Measurements from ENCODE around the gene ACADSB. TPM values are rescaled to one million over a fixed set of nuclear protein-coding genes. Genes with fewer than 3 reads are reported as not detected.
A peak's percentile ranks its signal among the peaks of the same experiment; 100 is the strongest.

The ACADSB gene
- total RNA-seq, 1 donor from 2014 or later = 328 TPM

DNA sequence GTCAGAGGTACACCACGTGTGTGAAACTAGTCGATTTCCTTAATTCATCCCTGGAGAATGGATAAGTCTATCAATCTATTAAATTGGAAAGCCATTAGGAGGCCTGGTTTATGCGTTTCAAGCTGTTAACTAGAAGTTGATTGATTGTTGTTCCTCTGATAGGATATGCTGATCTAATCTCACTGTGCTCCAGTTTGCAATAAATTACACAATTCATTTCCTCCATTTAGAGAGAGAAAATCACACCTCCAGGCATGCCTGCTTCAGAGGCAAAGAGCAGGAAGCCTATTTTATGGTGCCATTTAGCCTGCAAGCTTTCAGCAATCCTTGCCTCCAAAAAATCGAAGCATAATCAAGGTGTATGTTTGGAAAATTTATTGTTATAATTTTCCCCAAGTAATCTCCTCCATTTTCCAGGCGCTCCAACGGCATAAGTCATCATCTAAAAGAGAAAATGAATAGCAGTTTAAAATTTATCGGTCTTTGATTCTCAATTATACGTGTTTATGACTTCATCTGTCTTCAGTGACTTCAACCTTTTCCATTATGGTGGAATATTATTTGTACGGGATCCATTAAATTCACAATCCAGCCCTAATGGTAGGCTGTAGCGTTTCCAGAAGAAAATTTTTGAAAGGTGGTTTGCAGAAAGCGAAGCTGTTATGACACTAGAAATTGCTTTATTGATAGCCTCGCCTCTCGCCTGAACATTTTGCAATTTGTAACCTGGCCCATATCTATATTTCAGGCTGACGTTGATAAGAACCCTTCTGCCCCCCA lies 84.0 kb downstream of the ACADSB start:
- DNase-seq (ENCODE audit: low spot score) (no peak), ATAC-seq (no peak)

DNA sequence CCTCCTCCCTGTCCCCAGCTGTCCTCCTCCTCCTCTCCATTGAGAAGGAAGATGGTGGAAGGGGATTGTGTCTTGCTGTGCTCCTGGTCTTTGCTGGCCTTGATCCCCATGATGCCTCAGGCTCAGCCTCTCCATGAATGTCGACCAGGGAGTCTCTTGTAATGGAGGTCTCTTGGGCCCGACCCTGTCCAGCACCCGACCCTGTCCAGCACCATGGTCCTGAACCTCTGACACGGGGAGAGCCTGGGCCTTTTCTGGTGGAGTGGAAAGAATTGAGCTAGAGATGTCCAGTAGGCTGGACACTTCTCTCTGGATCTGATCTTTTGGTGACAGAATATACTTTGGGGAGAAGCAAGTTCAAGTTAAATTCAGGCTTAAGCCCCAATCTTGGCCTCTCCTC lies 84.7 kb downstream of the ACADSB start:
- DNase-seq (ENCODE audit: low spot score) (no peak), ATAC-seq (no peak)

DNA sequence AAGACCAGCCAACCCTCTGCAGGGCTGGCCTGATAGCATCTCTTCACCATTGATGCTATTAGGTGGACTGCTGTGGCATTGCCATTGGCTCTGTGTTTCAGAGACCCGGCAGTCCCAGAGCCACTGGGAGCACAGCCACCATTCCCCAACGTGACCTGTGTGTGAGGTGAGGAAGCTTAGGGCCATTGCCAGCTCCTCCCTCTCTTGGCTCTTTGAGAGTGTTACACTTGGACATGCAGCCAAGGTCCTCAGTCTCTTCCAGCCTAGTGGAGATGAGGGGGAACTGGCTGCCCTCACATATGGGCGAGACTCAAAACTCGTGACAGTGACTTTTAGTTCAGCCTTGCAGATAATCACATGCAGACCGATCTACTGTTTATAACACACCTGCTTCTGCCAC lies 87.6 kb downstream of the ACADSB start:
- ATAC-seq (peak; percentile 53), DNase-seq (ENCODE audit: low spot score) (no peak)

DNA sequence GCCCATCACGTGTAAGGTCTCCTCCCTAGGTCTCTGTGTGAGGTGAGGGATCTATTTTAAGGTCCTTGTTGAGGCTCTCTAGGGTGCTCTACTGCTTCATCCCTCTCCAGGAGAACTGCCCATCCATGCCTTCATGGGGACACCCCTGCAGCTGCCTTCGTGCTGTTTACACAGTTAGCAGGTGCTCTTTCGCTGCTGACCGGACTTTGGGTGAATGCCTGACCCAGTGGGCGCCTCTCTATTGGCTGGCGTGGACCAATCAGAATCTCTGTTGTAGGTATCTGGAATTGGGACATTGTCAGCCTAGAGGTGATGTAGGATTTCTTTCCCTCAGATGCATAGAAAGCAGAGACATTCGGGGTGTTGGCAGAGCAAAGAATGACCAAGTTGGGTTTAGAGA lies 88.2 kb downstream of the ACADSB start:
- ATAC-seq = no peak
- DNase-seq (ENCODE audit: low spot score) = no peak

GRCh38 chr10:123100030-123100762 lies 91.4 kb downstream of the ACADSB start:
- DNase-seq (ENCODE audit: low spot score) (no peak), ATAC-seq (no peak)

- ATAC-seq = peak; percentile 45
These were observed 93.1 kb downstream of the ACADSB start for GRCh38 chr10:123101872-123102271.

GRCh38 chr10:123102673-123103072 lies 93.9 kb downstream of the ACADSB start:
- no peak for DNase-seq (ENCODE audit: low spot score)
- ATAC-seq = no peak

More at GRCh38 chr10:123101872-123102271, 93.1 kb downstream of the ACADSB start:
- no peak for DNase-seq (ENCODE audit: low spot score)

- DNase-seq (ENCODE audit: low spot score) (no peak), ATAC-seq (no peak)
These were observed 95.1 kb downstream of the ACADSB start for GRCh38 chr10:123103944-123104343.

Other genes with a start within 250 kb of the ACADSB start
- gene CUZD1, start 163.1 kb upstream of the ACADSB start, total RNA-seq = 1.6 TPM
- 0.60 TPM for gene FAM24B, start 129.4 kb upstream of the ACADSB start, total RNA-seq
- gene FAM24A, start 98.4 kb upstream of the ACADSB start, total RNA-seq = not detected
- 1.9 TPM for gene C10orf88, start 54.8 kb upstream of the ACADSB start, total RNA-seq
- 4.5 TPM for gene PSTK, start 28.6 kb upstream of the ACADSB start, total RNA-seq
- gene IKZF5, start 211 bp upstream of the ACADSB start, total RNA-seq = 12.7 TPM
- gene HMX3, start 127.0 kb downstream of the ACADSB start, total RNA-seq = 0.20 TPM
- not detected for gene HMX2, start 139.1 kb downstream of the ACADSB start, total RNA-seq
- gene BUB3, start 145.4 kb downstream of the ACADSB start, total RNA-seq = 24.8 TPM